ENCODE measurements around the gene CXCR2.

- TF ChIP-seq, protein P1, sequence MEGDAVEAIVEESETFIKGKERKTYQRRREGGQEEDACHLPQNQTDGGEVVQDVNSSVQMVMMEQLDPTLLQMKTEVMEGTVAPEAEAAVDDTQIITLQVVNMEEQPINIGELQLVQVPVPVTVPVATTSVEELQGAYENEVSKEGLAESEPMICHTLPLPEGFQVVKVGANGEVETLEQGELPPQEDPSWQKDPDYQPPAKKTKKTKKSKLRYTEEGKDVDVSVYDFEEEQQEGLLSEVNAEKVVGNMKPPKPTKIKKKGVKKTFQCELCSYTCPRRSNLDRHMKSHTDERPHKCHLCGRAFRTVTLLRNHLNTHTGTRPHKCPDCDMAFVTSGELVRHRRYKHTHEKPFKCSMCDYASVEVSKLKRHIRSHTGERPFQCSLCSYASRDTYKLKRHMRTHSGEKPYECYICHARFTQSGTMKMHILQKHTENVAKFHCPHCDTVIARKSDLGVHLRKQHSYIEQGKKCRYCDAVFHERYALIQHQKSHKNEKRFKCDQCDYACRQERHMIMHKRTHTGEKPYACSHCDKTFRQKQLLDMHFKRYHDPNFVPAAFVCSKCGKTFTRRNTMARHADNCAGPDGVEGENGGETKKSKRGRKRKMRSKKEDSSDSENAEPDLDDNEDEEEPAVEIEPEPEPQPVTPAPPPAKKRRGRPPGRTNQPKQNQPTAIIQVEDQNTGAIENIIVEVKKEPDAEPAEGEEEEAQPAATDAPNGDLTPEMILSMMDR (IDR thresholded peaks at IDR 0.05) = no peak
- TF ChIP-seq POLR2A (IDR thresholded peaks at IDR 0.05) = no peak
Observed at GRCh38 chr2:218180467-218181114, 54.8 kb downstream of the CXCR2 start.

Data from body of pancreas (tissue), 4 donors.